Astrocyte (in vitro differentiated cells and primary cell): Measurements from ENCODE around the gene PDZD2. TPM values are rescaled to one million over a fixed set of nuclear protein-coding genes. Genes with fewer than 3 reads are reported as not detected.

Source experiments
- DNase-seq: peaks from one replicate; pipeline ENCODE4 v3.0.0-alpha.2; 2010; ENCODE audit warnings: low read depth
- FAIRE-seq: peaks from 2 replicates; lab custom pipeline; 2011; peaks lifted over from hg19 to GRCh38; lab: Jason Lieb, UNC
- H2AFZ ChIP-seq: 2 replicates; pipeline ENCODE4 v1.6.0; 2012; ENCODE audit warnings: low read depth, low read length, inconsistent platforms
- H3K27ac ChIP-seq: 2 replicates; pipeline ENCODE4 v1.5.1; 2011; ENCODE audit warnings: low read depth, low read length, inconsistent platforms
- H3K27me3 ChIP-seq: 2 replicates; pipeline ENCODE4 v1.6.0; 2011; ENCODE audit warnings: low read length, inconsistent platforms; ENCODE audit not compliant: insufficient read depth
- H3K36me3 ChIP-seq: 2 replicates; pipeline ENCODE4 v1.5.1; 2011; ENCODE audit warnings: low read length, inconsistent platforms; ENCODE audit not compliant: insufficient read depth
- H3K4me1 ChIP-seq: 2 replicates; pipeline ENCODE4 v1.5.1; 2011; ENCODE audit warnings: low read length, inconsistent platforms; ENCODE audit not compliant: insufficient read depth
- H3K4me2 ChIP-seq: 2 replicates; pipeline ENCODE4 v1.6.0; 2012; ENCODE audit warnings: low read length, inconsistent platforms
- H3K4me3 ChIP-seq: 2 replicates; pipeline ENCODE4 v1.5.1; 2011; ENCODE audit warnings: low read depth, mild to moderate bottlenecking, low read length, inconsistent platforms; ENCODE audit not compliant: insufficient read depth
- H3K79me2 ChIP-seq: 2 replicates; pipeline ENCODE4 v1.6.0; 2012; ENCODE audit warnings: mild to moderate bottlenecking, low read length, inconsistent platforms; ENCODE audit not compliant: insufficient read depth
- H3K9ac ChIP-seq: 2 replicates; pipeline ENCODE4 v1.6.0; 2012; ENCODE audit warnings: mild to moderate bottlenecking, low read length, inconsistent platforms
- H3K9me3 ChIP-seq: 2 replicates; pipeline ENCODE4 v1.5.1; 2012; ENCODE audit warnings: low read depth, mild to moderate bottlenecking, low read length, inconsistent platforms; ENCODE audit not compliant: insufficient read depth
- H4K20me1 ChIP-seq: 2 replicates; pipeline ENCODE4 v1.6.0; 2012; ENCODE audit warnings: low read length, inconsistent platforms; ENCODE audit not compliant: insufficient read depth
- H3K27ac Mint-ChIP-seq: one replicate; pipeline ENCODE4 v1.8.0; 2021; ENCODE audit warnings: mild to moderate bottlenecking, mixed read lengths; ENCODE audit not compliant: unreplicated experiment
- H3K27me3 Mint-ChIP-seq: one replicate; pipeline ENCODE4 v1.8.0; 2021; ENCODE audit warnings: low read depth, mixed read lengths; ENCODE audit not compliant: unreplicated experiment
- H3K36me3 Mint-ChIP-seq: one replicate; pipeline ENCODE4 v1.8.0; 2021; ENCODE audit warnings: low read depth, mixed read lengths; ENCODE audit not compliant: unreplicated experiment
- H3K4me1 Mint-ChIP-seq: one replicate; pipeline ENCODE4 v1.8.0; 2021; ENCODE audit warnings: low read depth, mixed read lengths; ENCODE audit not compliant: unreplicated experiment
- H3K4me3 Mint-ChIP-seq: one replicate; pipeline ENCODE4 v1.8.0; 2021; ENCODE audit warnings: mild to moderate bottlenecking, moderate library complexity, mixed read lengths; ENCODE audit not compliant: unreplicated experiment
- H3K9me3 Mint-ChIP-seq: one replicate; pipeline ENCODE4 v1.8.0; 2021; ENCODE audit warnings: mild to moderate bottlenecking, mixed read lengths; ENCODE audit not compliant: unreplicated experiment
- CTCF ChIP-seq: IDR thresholded peaks from 2 replicates; pipeline ENCODE4 v1.5.1; 2011; ENCODE audit warnings: low read depth, mild to moderate bottlenecking, inconsistent platforms, low read length, moderate library complexity; ENCODE audit not compliant: insufficient read depth
- EZH2 ChIP-seq: IDR thresholded peaks from 2 replicates; pipeline ENCODE4 v1.6.1; 2012; ENCODE audit warnings: mild to moderate bottlenecking, low read length, inconsistent platforms; ENCODE audit not compliant: insufficient read depth
- total RNA-seq: library from RNA; stranded (reverse); gene quantifications from 2 replicates; pipeline ENCODE4 v1.2.1, GENCODE V29; 2021

The PDZD2 gene
- total RNA-seq, 1 donor from 2014 or later = 10.3 TPM

GRCh38 chr5:31769530-31769929 lies 130.6 kb downstream of the PDZD2 start:
- H3K4me1 Mint-ChIP-seq = no peaks in the 10 kb centered on the region
- TF ChIP-seq EZH2 = no peak
- TF ChIP-seq CTCF = no peak
- Histone ChIP-seq H3K4me2 (no peak overlapping the region), H2AFZ (no peak overlapping the region), H4K20me1 (no peaks in the 10 kb centered on the region), H3K27me3 (peaks cover 9% of the 10 kb centered on the region), H3K79me2 (no peaks in the 10 kb centered on the region), H3K4me3 (no peak overlapping the region), H3K4me1 (no peaks in the 10 kb centered on the region), H3K36me3 (no peaks in the 10 kb centered on the region), H3K9me3 (no peaks in the 10 kb centered on the region), H3K27ac (no peak overlapping the region), H3K9ac (no peak overlapping the region)
- no peaks in the 10 kb centered on the region for H3K36me3 Mint-ChIP-seq
- H3K27me3 Mint-ChIP-seq = peaks cover 9% of the 10 kb centered on the region
- DNase-seq (peak; percentile 4), FAIRE-seq (no peak)
- H3K4me3 Mint-ChIP-seq = no peak overlapping the region
- peaks cover 2% of the 10 kb centered on the region for H3K9me3 Mint-ChIP-seq
- no peak overlapping the region for H3K27ac Mint-ChIP-seq

GRCh38 chr5:31770132-31770720 lies 131.3 kb downstream of the PDZD2 start:
- Histone ChIP-seq H3K79me2 (no peaks in the 10 kb centered on the region), H3K4me3 (no peak overlapping the region), H3K27ac (no peak overlapping the region), H3K27me3 (peaks cover 9% of the 10 kb centered on the region), H4K20me1 (no peaks in the 10 kb centered on the region), H3K9ac (no peak overlapping the region), H3K36me3 (no peaks in the 10 kb centered on the region), H3K9me3 (no peaks in the 10 kb centered on the region), H2AFZ (no peak overlapping the region), H3K4me2 (no peak overlapping the region), H3K4me1 (no peaks in the 10 kb centered on the region)
- H3K4me1 Mint-ChIP-seq = no peaks in the 10 kb centered on the region
- peaks cover 2% of the 10 kb centered on the region for H3K9me3 Mint-ChIP-seq
- H3K27me3 Mint-ChIP-seq = peaks cover 9% of the 10 kb centered on the region
- H3K4me3 Mint-ChIP-seq = no peak overlapping the region
- no peak for DNase-seq
- H3K27ac Mint-ChIP-seq = no peak overlapping the region
- no peak for FAIRE-seq
- TF ChIP-seq EZH2 (no peak), CTCF (no peak)
- H3K36me3 Mint-ChIP-seq = no peaks in the 10 kb centered on the region

- no peaks in the 10 kb centered on the region for H3K79me2 ChIP-seq
- peaks cover 9% of the 10 kb centered on the region for H3K27me3 ChIP-seq
- no peak overlapping the region for H3K9ac ChIP-seq
- H3K27ac ChIP-seq = no peak overlapping the region
- TF ChIP-seq CTCF (no peak), EZH2 (no peak)
- H2AFZ ChIP-seq = no peak overlapping the region
- no peak overlapping the region for H3K4me3 ChIP-seq
- DNase-seq (no peak), FAIRE-seq (no peak)
- H3K27me3 Mint-ChIP-seq = peaks cover 9% of the 10 kb centered on the region
- no peaks in the 10 kb centered on the region for H3K36me3 ChIP-seq
- no peak overlapping the region for H3K4me3 Mint-ChIP-seq
- H3K27ac Mint-ChIP-seq = no peak overlapping the region
- no peaks in the 10 kb centered on the region for H3K36me3 Mint-ChIP-seq
- H3K4me1 Mint-ChIP-seq = no peaks in the 10 kb centered on the region
- peaks cover 2% of the 10 kb centered on the region for H3K9me3 Mint-ChIP-seq
- H4K20me1 ChIP-seq = no peaks in the 10 kb centered on the region
- no peaks in the 10 kb centered on the region for H3K4me1 ChIP-seq
- H3K9me3 ChIP-seq = no peaks in the 10 kb centered on the region
- H3K4me2 ChIP-seq = no peak overlapping the region
Observed at GRCh38 chr5:31770998-31771397, 132.1 kb downstream of the PDZD2 start.
